IPS DF 19.7 (cell line): ENCODE results near the gene GATD1.

Experiments
- DNase-seq: peaks from one replicate; pipeline ENCODE4 v3.0.0-alpha.2; 2013; ENCODE audit warnings: low read depth, low spot score

The GATD1 gene

GRCh38 chr11:778976-779954 lies 2.0 kb upstream of the GATD1 start:
- DNase-seq: no peak

- no peak for DNase-seq
Measured at GRCh38 chr11:776561-777287, 563 bp downstream of the GATD1 start.

- no peak for DNase-seq
Measured at GRCh38 chr11:776263-776560, 1.1 kb downstream of the GATD1 start.

- DNase-seq: no peak
Measured at GRCh38 chr11:774873-775592, 2.3 kb downstream of the GATD1 start.

GRCh38 chr11:773830-774229 lies 3.5 kb downstream of the GATD1 start:
- no peak for DNase-seq

- DNase-seq: no peak
Measured at GRCh38 chr11:773425-773824, 3.9 kb downstream of the GATD1 start.

- no peak for DNase-seq
Measured at GRCh38 chr11:772429-773390, 4.6 kb downstream of the GATD1 start.

- DNase-seq: no peak
Measured at GRCh38 chr11:771617-772204, 5.6 kb downstream of the GATD1 start.

GRCh38 chr11:770642-771616 lies 6.4 kb downstream of the GATD1 start:
- DNase-seq: no peak

GRCh38 chr11:769887-770641 lies 7.2 kb downstream of the GATD1 start:
- DNase-seq: no peak

- DNase-seq: no peak
Measured at GRCh38 chr11:767238-767637, 10.0 kb downstream of the GATD1 start.

GRCh38 chr11:766936-767210 lies 10.4 kb downstream of the GATD1 start:
- DNase-seq: no peak

GRCh38 chr11:766106-766935 lies 11.0 kb downstream of the GATD1 start:
- no peak for DNase-seq

GRCh38 chr11:765802-766091 lies 11.5 kb downstream of the GATD1 start:
- no peak for DNase-seq

GRCh38 chr11:765025-765801 lies 12.1 kb downstream of the GATD1 start:
- no peak for DNase-seq

- DNase-seq: no peak
Measured at GRCh38 chr11:764322-765024, 12.8 kb downstream of the GATD1 start.
